AG10803 (cell line): ENCODE data around the gene ALKBH3.

Experiments
- DNase-seq: peaks from one replicate; pipeline ENCODE4 v3.0.0; 2010; ENCODE audit warnings: low read depth
- H3K4me3 ChIP-seq: 2 replicates; pipeline ENCODE4 v1.5.1; 2011; ENCODE audit warnings: mild to moderate bottlenecking, low read length, control low read depth
- CTCF ChIP-seq: conservative IDR thresholded peaks from 2 replicates; pipeline ENCODE4 v1.5.1; 2011; ENCODE audit warnings: mild to moderate bottlenecking, low read length, control low read depth, inconsistent platforms

ALKBH3 gene

GRCh38 chr11:43931717-43932039 lies 51.0 kb downstream of the ALKBH3 start:
- H3K4me3 ChIP-seq = no peak overlapping the region
- peak; percentile 28 for TF ChIP-seq CTCF
- no peak for DNase-seq

- no peak overlapping the region for H3K4me3 ChIP-seq
- no peak for TF ChIP-seq CTCF
- no peak for DNase-seq
These were observed 52.6 kb downstream of the ALKBH3 start for GRCh38 chr11:43933226-43933607.

- DNase-seq = no peak
- peak; percentile 25; the same call in 1 of the 2 replicates for TF ChIP-seq CTCF
- H3K4me3 ChIP-seq = no peak overlapping the region
These were observed 53.2 kb downstream of the ALKBH3 start for GRCh38 chr11:43933608-43934551.

- TF ChIP-seq CTCF = no peak
- H3K4me3 ChIP-seq = no peak overlapping the region
- no peak for DNase-seq
These were observed 54.2 kb downstream of the ALKBH3 start for GRCh38 chr11:43934601-43935423.

- TF ChIP-seq CTCF = no peak
- H3K4me3 ChIP-seq = no peak overlapping the region
- no peak for DNase-seq
These were observed 54.9 kb downstream of the ALKBH3 start for GRCh38 chr11:43935424-43935979.

GRCh38 chr11:43936076-43936475 lies 55.4 kb downstream of the ALKBH3 start:
- H3K4me3 ChIP-seq = no peak overlapping the region
- TF ChIP-seq CTCF = no peak
- no peak for DNase-seq
